ENCODE measurements around the gene ADAMTSL1. TPM values are rescaled to one million over a fixed set of nuclear protein-coding genes. Genes with fewer than 3 reads are reported as not detected.

ADAMTSL1 gene
- total RNA-seq, 3 donors from 2014 or later = 3.6 to 7.5 (median 4.2) TPM

GRCh38 chr9:18935541-18935940 is 461.6 kb downstream of the ADAMTSL1 start:
- no peak for DNase-seq (ENCODE audit: low spot score in 2 of 2)
- Histone ChIP-seq H3K36me3 (no peaks in the 10 kb centered on the region), H3K4me1 (no peaks in the 10 kb centered on the region), H3K4me3 (no peak overlapping the region), H3K9me3 (no peaks in the 10 kb centered on the region), H3K27ac (no peak overlapping the region), H3K27me3 (no peaks in the 10 kb centered on the region)
- intact Hi-C loops (cut with DNase I; ENCODE audit: low total_unique reads) = no loop called here
- TF ChIP-seq POLR2AphosphoS5 (IDR thresholded peaks at IDR 0.05) = no peak

- Histone ChIP-seq H3K4me1 (no peaks in the 10 kb centered on the region), H3K9me3 (no peaks in the 10 kb centered on the region), H3K4me3 (no peak overlapping the region), H3K27me3 (no peaks in the 10 kb centered on the region), H3K36me3 (no peaks in the 10 kb centered on the region), H3K27ac (no peak overlapping the region)
- intact Hi-C loops (cut with DNase I; ENCODE audit: low total_unique reads) = no loop called here
- no peak for TF ChIP-seq CTCF (IDR thresholded peaks at IDR 0.05)
- TF ChIP-seq POLR2AphosphoS5 (IDR thresholded peaks at IDR 0.05) = no peak
- TF ChIP-seq POLR2A (IDR thresholded peaks at IDR 0.05) = no peak
- DNase-seq (ENCODE audit: low spot score in 2 of 2) = no peak
Observed at GRCh38 chr9:18936094-18936871, 462.3 kb downstream of the ADAMTSL1 start.

GRCh38 chr9:18939943-18940342 is 466.0 kb downstream of the ADAMTSL1 start:
- TF ChIP-seq CTCF (IDR thresholded peaks at IDR 0.05) = no peak
- TF ChIP-seq POLR2AphosphoS5 (IDR thresholded peaks at IDR 0.05) = no peak
- TF ChIP-seq POLR2A (IDR thresholded peaks at IDR 0.05) = no peak
- Histone ChIP-seq H3K36me3 (no peaks in the 10 kb centered on the region), H3K27me3 (no peaks in the 10 kb centered on the region), H3K9me3 (no peaks in the 10 kb centered on the region), H3K4me3 (no peak overlapping the region), H3K27ac (no peak overlapping the region), H3K4me1 (no peaks in the 10 kb centered on the region)
- intact Hi-C loops (cut with DNase I; ENCODE audit: low total_unique reads) = no loop called here
- DNase-seq (ENCODE audit: low spot score in 2 of 2) = no peak

GRCh38 chr9:18941060-18941740 is 467.2 kb downstream of the ADAMTSL1 start:
- Histone ChIP-seq H3K27me3 (no peaks in the 10 kb centered on the region), H3K4me1 (no peaks in the 10 kb centered on the region), H3K9me3 (no peaks in the 10 kb centered on the region), H3K4me3 (no peak overlapping the region), H3K36me3 (no peaks in the 10 kb centered on the region), H3K27ac (no peak overlapping the region)
- intact Hi-C loops (cut with DNase I; ENCODE audit: low total_unique reads) = no loop called here
- TF ChIP-seq POLR2AphosphoS5 (IDR thresholded peaks at IDR 0.05) (no peak), POLR2A (IDR thresholded peaks at IDR 0.05) (no peak), CTCF (IDR thresholded peaks at IDR 0.05) (no peak)
- no peak for DNase-seq (ENCODE audit: low spot score in 2 of 2)

- H3K4me3 ChIP-seq = no peak overlapping the region
- no peaks in the 10 kb centered on the region for H3K4me1 ChIP-seq
- intact Hi-C loops (cut with DNase I; ENCODE audit: low total_unique reads) = no loop called here
- TF ChIP-seq POLR2A (IDR thresholded peaks at IDR 0.05) = no peak
- no peak for TF ChIP-seq CTCF (IDR thresholded peaks at IDR 0.05)
- no peak for TF ChIP-seq POLR2AphosphoS5 (IDR thresholded peaks at IDR 0.05)
- H3K27ac ChIP-seq = no peak overlapping the region
- H3K36me3 ChIP-seq = no peaks in the 10 kb centered on the region
- no peaks in the 10 kb centered on the region for H3K27me3 ChIP-seq
- H3K9me3 ChIP-seq = no peaks in the 10 kb centered on the region
- no peak for DNase-seq (ENCODE audit: low spot score in 2 of 2)
Observed at GRCh38 chr9:18942801-18943200, 468.8 kb downstream of the ADAMTSL1 start.
